AG08396 (cell line): Measurements from ENCODE around the gene SSU72.
"Not testable (repeated sequence)": the region's sequence is repeated elsewhere in the genome, so short reads cannot be mapped to it uniquely, and the experiment has no call there.

Experiments used
- DNase-seq: peaks from one replicate; pipeline ENCODE4 v3.0.0; 2012; ENCODE audit warnings: low spot score, mixed read lengths

SSU72 gene

GRCh38 chr1:1595341-1595740 lies 20.7 kb upstream of the SSU72 start:
- DNase-seq = not testable (repeated sequence)

GRCh38 chr1:1594602-1595260 lies 20.1 kb upstream of the SSU72 start:
- no peak for DNase-seq

- no peak for DNase-seq
Observed at GRCh38 chr1:1593834-1594601, 19.4 kb upstream of the SSU72 start.

GRCh38 chr1:1591452-1591851 lies 16.8 kb upstream of the SSU72 start:
- DNase-seq = no peak

- DNase-seq = no peak
Observed at GRCh38 chr1:1583347-1584010, 8.8 kb upstream of the SSU72 start.

GRCh38 chr1:1582585-1583346 lies 8.1 kb upstream of the SSU72 start:
- DNase-seq = no peak

GRCh38 chr1:1578371-1578940 lies 3.8 kb upstream of the SSU72 start:
- DNase-seq = no peak

GRCh38 chr1:1577367-1578011 lies 2.8 kb upstream of the SSU72 start:
- DNase-seq = no peak

- DNase-seq = peak; percentile 91
Observed at GRCh38 chr1:1573843-1574720, 581 bp downstream of the SSU72 start.

GRCh38 chr1:1569341-1569740 lies 5.3 kb downstream of the SSU72 start:
- no peak for DNase-seq

- no peak for DNase-seq
Observed at GRCh38 chr1:1567891-1568291, 6.8 kb downstream of the SSU72 start.

GRCh38 chr1:1567152-1567875 lies 7.3 kb downstream of the SSU72 start:
- DNase-seq = no peak

GRCh38 chr1:1565340-1565739 lies 9.3 kb downstream of the SSU72 start:
- no peak for DNase-seq

- no peak for DNase-seq
Observed at GRCh38 chr1:1564268-1564667, 10.4 kb downstream of the SSU72 start.

- DNase-seq = no peak
Observed at GRCh38 chr1:1563688-1564087, 11.0 kb downstream of the SSU72 start.

- no peak for DNase-seq
Observed at GRCh38 chr1:1562556-1563195, 12.0 kb downstream of the SSU72 start.

GRCh38 chr1:1561801-1562470 lies 12.7 kb downstream of the SSU72 start:
- no peak for DNase-seq

- no peak for DNase-seq
Observed at GRCh38 chr1:1560178-1560577, 14.5 kb downstream of the SSU72 start.

- DNase-seq = no peak
Observed at GRCh38 chr1:1559066-1559465, 15.6 kb downstream of the SSU72 start.
